Measurements from ENCODE around the gene ELP4. TPM values are rescaled to one million over a fixed set of nuclear protein-coding genes. Genes with fewer than 3 reads are reported as not detected.

Gene ELP4
- total and polyA plus RNA-seq, 2 experiments from 2014 or later = 28.2 to 38.3 TPM

DNA sequence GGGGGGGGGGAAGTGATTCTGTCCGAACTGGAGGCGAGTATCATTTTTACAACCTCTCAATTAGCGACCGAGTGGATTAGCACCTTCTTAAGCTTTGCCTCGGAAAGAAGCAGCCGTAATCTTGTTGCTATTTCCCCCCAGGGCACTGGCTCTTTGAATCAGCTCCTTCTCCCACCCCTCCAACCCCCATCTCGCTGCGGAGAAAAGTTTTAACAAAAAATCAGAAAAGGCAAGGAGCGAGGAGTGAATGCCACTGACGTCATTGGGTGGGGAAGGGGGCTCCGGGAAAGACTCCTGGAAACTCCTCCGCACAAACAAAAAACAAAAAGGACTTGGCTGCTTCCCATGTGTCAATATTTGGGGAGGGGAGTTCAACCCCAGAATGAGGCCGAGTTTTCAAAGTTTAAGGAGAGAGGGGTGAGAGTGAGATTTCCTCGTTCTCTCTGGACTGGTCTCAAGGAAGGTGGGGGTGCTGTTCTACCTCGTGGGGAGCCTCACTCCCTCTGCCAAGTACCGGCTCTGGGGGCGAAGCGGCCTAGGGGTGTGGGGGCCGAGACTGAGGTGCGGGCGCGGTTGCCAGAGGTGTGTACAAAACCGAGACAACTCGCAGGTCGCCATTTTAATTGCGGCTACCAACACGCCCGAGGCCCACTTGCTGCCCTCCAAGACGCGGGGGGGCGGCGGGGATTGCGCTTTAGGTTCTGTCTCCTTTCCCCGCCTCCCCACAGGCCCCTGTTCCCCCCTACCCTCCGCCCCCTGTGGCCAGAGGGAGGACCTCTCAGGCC is 304.0 kb downstream of the ELP4 start (continued):
- TF ChIP-seq, protein P1, sequence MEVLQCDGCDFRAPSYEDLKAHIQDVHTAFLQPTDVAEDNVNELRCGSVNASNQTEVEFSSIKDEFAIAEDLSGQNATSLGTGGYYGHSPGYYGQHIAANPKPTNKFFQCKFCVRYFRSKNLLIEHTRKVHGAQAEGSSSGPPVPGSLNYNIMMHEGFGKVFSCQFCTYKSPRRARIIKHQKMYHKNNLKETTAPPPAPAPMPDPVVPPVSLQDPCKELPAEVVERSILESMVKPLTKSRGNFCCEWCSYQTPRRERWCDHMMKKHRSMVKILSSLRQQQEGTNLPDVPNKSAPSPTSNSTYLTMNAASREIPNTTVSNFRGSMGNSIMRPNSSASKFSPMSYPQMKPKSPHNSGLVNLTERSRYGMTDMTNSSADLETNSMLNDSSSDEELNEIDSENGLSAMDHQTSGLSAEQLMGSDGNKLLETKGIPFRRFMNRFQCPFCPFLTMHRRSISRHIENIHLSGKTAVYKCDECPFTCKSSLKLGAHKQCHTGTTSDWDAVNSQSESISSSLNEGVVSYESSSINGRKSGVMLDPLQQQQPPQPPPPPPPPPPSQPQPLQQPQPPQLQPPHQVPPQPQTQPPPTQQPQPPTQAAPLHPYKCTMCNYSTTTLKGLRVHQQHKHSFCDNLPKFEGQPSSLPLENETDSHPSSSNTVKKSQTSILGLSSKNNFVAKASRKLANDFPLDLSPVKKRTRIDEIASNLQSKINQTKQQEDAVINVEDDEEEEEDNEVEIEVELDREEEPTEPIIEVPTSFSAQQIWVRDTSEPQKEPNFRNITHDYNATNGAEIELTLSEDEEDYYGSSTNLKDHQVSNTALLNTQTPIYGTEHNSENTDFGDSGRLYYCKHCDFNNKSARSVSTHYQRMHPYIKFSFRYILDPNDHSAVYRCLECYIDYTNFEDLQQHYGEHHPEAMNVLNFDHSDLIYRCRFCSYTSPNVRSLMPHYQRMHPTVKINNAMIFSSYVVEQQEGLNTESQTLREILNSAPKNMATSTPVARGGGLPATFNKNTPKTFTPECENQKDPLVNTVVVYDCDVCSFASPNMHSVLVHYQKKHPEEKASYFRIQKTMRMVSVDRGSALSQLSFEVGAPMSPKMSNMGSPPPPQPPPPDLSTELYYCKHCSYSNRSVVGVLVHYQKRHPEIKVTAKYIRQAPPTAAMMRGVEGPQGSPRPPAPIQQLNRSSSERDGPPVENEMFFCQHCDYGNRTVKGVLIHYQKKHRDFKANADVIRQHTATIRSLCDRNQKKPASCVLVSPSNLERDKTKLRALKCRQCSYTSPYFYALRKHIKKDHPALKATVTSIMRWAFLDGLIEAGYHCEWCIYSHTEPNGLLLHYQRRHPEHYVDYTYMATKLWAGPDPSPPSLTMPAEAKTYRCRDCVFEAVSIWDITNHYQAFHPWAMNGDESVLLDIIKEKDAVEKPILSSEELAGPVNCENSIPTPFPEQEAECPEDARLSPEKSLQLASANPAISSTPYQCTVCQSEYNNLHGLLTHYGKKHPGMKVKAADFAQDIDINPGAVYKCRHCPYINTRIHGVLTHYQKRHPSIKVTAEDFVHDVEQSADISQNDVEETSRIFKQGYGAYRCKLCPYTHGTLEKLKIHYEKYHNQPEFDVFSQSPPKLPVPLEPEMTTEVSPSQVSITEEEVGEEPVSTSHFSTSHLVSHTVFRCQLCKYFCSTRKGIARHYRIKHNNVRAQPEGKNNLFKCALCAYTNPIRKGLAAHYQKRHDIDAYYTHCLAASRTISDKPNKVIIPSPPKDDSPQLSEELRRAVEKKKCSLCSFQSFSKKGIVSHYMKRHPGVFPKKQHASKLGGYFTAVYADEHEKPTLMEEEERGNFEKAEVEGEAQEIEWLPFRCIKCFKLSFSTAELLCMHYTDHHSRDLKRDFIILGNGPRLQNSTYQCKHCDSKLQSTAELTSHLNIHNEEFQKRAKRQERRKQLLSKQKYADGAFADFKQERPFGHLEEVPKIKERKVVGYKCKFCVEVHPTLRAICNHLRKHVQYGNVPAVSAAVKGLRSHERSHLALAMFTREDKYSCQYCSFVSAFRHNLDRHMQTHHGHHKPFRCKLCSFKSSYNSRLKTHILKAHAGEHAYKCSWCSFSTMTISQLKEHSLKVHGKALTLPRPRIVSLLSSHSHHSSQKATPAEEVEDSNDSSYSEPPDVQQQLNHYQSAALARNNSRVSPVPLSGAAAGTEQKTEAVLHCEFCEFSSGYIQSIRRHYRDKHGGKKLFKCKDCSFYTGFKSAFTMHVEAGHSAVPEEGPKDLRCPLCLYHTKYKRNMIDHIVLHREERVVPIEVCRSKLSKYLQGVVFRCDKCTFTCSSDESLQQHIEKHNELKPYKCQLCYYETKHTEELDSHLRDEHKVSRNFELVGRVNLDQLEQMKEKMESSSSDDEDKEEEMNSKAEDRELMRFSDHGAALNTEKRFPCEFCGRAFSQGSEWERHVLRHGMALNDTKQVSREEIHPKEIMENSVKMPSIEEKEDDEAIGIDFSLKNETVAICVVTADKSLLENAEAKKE (CRISPR knock-in tag; IDR thresholded peaks at IDR 0.05) = no peak
- TF ChIP-seq POLR2AphosphoS5 (IDR thresholded peaks at IDR 0.05; ENCODE audit: low read depth) = no peak

DNA sequence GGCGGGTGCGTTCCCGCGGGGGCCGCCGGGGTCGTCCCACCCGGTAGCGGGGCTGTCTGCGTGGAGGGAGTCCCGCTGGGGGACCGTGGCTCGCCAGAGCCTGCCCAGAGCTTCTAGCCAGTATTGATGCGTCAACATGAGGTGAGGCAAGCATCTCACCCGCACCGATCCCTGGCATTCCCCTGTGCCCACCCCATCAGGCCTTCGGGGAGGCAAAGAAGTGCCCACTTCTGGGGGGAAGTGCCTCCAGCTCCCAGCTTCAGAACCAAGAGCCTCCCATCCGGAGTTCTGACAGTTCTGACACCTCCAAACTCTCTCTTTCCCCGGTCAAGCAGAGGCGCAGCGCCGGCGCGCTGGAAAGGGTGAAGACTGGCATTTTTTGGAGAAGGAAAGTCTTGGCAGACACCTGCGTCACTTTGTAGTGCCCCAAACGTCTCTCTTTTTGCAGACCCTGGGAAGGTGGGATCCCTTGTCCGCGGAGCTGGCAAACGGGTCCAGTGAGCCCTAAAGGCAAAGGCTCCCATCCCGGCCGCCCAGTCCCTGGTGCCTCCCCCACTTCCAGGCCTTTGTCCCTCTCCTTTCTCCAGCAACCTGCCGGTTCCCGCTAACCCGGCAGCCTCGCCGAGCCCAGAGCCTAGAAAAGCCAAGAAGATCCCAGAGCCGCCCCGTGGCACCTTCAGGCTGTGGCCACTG is 304.8 kb downstream of the ELP4 start:
- H3K27ac ChIP-seq (ENCODE audit: low read depth) = no peak overlapping the region
- Mint-ChIP-seq H3K4me1 (peaks cover 46% of the 10 kb centered on the region), H3K9me3 (peaks cover 13% of the 10 kb centered on the region), H3K27ac (no peak overlapping the region), H3K27me3 (ENCODE audit: insufficient read depth, low read depth, poor library complexity) (peaks cover 96% of the 10 kb centered on the region), H3K36me3 (ENCODE audit: low read depth) (peaks cover 4% of the 10 kb centered on the region; the same call in 1 of the 3 replicates), H3K4me3 (peak overlapping the region; percentile 38)
- no peaks in the 10 kb centered on the region for H3K36me3 ChIP-seq (ENCODE audit: insufficient read depth)
- H3K4me2 ChIP-seq = peak overlapping the region; percentile 74
- no peaks in the 10 kb centered on the region for H3K9me2 ChIP-seq (ENCODE audit: insufficient read depth)
- DNase-seq (ENCODE audit: low spot score) (peak; percentile 61), ATAC-seq (no peak)
- peaks cover 99% of the 10 kb centered on the region for H3K27me3 ChIP-seq (ENCODE audit: insufficient read depth)
- peak overlapping the region; percentile 59 for H2AFZ ChIP-seq
- TF ChIP-seq, protein P2, sequence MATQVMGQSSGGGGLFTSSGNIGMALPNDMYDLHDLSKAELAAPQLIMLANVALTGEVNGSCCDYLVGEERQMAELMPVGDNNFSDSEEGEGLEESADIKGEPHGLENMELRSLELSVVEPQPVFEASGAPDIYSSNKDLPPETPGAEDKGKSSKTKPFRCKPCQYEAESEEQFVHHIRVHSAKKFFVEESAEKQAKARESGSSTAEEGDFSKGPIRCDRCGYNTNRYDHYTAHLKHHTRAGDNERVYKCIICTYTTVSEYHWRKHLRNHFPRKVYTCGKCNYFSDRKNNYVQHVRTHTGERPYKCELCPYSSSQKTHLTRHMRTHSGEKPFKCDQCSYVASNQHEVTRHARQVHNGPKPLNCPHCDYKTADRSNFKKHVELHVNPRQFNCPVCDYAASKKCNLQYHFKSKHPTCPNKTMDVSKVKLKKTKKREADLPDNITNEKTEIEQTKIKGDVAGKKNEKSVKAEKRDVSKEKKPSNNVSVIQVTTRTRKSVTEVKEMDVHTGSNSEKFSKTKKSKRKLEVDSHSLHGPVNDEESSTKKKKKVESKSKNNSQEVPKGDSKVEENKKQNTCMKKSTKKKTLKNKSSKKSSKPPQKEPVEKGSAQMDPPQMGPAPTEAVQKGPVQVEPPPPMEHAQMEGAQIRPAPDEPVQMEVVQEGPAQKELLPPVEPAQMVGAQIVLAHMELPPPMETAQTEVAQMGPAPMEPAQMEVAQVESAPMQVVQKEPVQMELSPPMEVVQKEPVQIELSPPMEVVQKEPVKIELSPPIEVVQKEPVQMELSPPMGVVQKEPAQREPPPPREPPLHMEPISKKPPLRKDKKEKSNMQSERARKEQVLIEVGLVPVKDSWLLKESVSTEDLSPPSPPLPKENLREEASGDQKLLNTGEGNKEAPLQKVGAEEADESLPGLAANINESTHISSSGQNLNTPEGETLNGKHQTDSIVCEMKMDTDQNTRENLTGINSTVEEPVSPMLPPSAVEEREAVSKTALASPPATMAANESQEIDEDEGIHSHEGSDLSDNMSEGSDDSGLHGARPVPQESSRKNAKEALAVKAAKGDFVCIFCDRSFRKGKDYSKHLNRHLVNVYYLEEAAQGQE (IDR thresholded peaks at IDR 0.05; ENCODE audit: unreplicated experiment) = no peak
- TF ChIP-seq EZH2 (IDR thresholded peaks at IDR 0.05; ENCODE audit: low read depth, unreplicated experiment) (peak; percentile 91), EZH2phosphoT487 (IDR thresholded peaks at IDR 0.05; ENCODE audit: unreplicated experiment) (peak; percentile 81)
- TF ChIP-seq, protein P3, sequence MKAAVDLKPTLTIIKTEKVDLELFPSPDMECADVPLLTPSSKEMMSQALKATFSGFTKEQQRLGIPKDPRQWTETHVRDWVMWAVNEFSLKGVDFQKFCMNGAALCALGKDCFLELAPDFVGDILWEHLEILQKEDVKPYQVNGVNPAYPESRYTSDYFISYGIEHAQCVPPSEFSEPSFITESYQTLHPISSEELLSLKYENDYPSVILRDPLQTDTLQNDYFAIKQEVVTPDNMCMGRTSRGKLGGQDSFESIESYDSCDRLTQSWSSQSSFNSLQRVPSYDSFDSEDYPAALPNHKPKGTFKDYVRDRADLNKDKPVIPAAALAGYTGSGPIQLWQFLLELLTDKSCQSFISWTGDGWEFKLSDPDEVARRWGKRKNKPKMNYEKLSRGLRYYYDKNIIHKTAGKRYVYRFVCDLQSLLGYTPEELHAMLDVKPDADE (IDR thresholded peaks at IDR 0.05) = no peak
- H4K20me1 ChIP-seq (replicated peaks; ENCODE audit: insufficient read depth) = no peaks in the 10 kb centered on the region
- H3K4me3 ChIP-seq = peak overlapping the region; percentile 71
- no peaks in the 10 kb centered on the region for H3K79me2 ChIP-seq (replicated peaks; ENCODE audit: insufficient read depth)
- H3K4me1 ChIP-seq (ENCODE audit: insufficient read depth) = peaks cover 71% of the 10 kb centered on the region
- H3F3A ChIP-seq (replicated peaks; ENCODE audit: low read depth) = peaks cover 32% of the 10 kb centered on the region
